H1 (cell line): ENCODE measurements around the gene ABCA1. TPM values are rescaled to one million over a fixed set of nuclear protein-coding genes. Genes with fewer than 3 reads are reported as not detected.

ENCODE experiments used
- CTCF ChIA-PET: fragments of 300-600 bp; sonication (Branson Sonifier 250); formaldehyde crosslinking; loops from one replicate; lab custom pipeline; 2021; ENCODE audit not compliant: partially characterized antibody; lab: Charles Lee
- POLR2A ChIA-PET: fragments of 300-600 bp; sonication (Branson Sonifier 250); formaldehyde crosslinking; loops from one replicate; lab custom pipeline; 2021; ENCODE audit warnings: inconsistent platforms; ENCODE audit not compliant: partially characterized antibody; lab: Charles Lee
- DNase-seq, 2 experiments: peaks; one replicate each; pipeline versions ENCODE4 v3.0.0 to v3.0.0-alpha.2; 2010 to 2022; ENCODE audit warnings: low spot score in 2 of 2, low read depth in 1 of 2, mixed read lengths in 1 of 2
- FAIRE-seq: peaks from 2 replicates; lab custom pipeline; 2011; peaks lifted over from hg19 to GRCh38; lab: Jason Lieb, UNC
- H2AFZ ChIP-seq: 2 replicates; pipeline ENCODE4 v1.8.1; 2012; ENCODE audit warnings: low read length, inconsistent platforms
- H2AK5ac ChIP-seq: 2 replicates; pipeline ENCODE4 v1.6.1; 2013; ENCODE audit warnings: low read depth, low read length
- H2BK120ac ChIP-seq: replicated peaks from 2 replicates; pipeline ENCODE3; 2013; ENCODE audit warnings: low read depth, low read length, inconsistent platforms
- H2BK12ac ChIP-seq: 2 replicates; pipeline ENCODE4 v1.6.1; 2013; ENCODE audit warnings: low read depth, low read length
- H2BK15ac ChIP-seq: 2 replicates; pipeline ENCODE4 v1.6.1; 2013; ENCODE audit warnings: low read length
- H2BK20ac ChIP-seq: 2 replicates; pipeline ENCODE4 v1.6.1; 2013; ENCODE audit warnings: low read length
- H2BK5ac ChIP-seq: 2 replicates; pipeline ENCODE4 v1.6.1; 2013; ENCODE audit warnings: low read depth, low read length
- H3K14ac ChIP-seq: 2 replicates; pipeline ENCODE4 v1.6.1; 2013; ENCODE audit warnings: inconsistent platforms; ENCODE audit not compliant: insufficient read length
- H3K18ac ChIP-seq: 2 replicates; pipeline ENCODE4 v1.6.1; 2013; ENCODE audit warnings: low read length; ENCODE audit errors: extremely low read depth
- H3K23ac ChIP-seq: 2 replicates; pipeline ENCODE4 v1.6.1; 2013; ENCODE audit warnings: inconsistent platforms; ENCODE audit not compliant: insufficient read length
- H3K23me2 ChIP-seq: 2 replicates; pipeline ENCODE4 v1.6.1; 2013; ENCODE audit warnings: low read depth, low read length
- H3K27ac ChIP-seq: 2 replicates; pipeline ENCODE4 v1.6.1; 2011; ENCODE audit warnings: low read depth, low read length, inconsistent platforms
- H3K27me3 ChIP-seq, 4 experiments: replicated peaks in 1 of 4; 1 replicate in 1 of 4; 2 replicates in 3 of 4; pipeline versions ENCODE4 v1.6.1 to v1.8.1; 2011 to 2013; ENCODE audit warnings: low read length in 3 of 4, mild to moderate bottlenecking in 3 of 4, inconsistent platforms in 2 of 4, mixed read lengths in 2 of 4, moderate library complexity in 1 of 4; ENCODE audit not compliant: control insufficient read depth in 3 of 4, insufficient read depth in 3 of 4; ENCODE audit errors: extremely low read depth in 1 of 4
- H3K36me3 ChIP-seq, 4 experiments: 2 replicates each; pipeline versions ENCODE4 v1.6.1 to v1.8.1; 2011 to 2013; ENCODE audit warnings: mild to moderate bottlenecking in 4 of 4, low read length in 3 of 4, moderate library complexity in 2 of 4, control low read depth in 1 of 4, inconsistent platforms in 1 of 4; ENCODE audit not compliant: insufficient read depth in 4 of 4, control insufficient read depth in 2 of 4
- H3K4ac ChIP-seq: replicated peaks from 2 replicates; pipeline ENCODE3; 2013; ENCODE audit warnings: low read length, low read depth, mixed read lengths, inconsistent platforms; ENCODE audit not compliant: insufficient read length
- H3K4me1 ChIP-seq, 4 experiments: replicated peaks in 1 of 4; 1 replicate in 1 of 4; 2 replicates in 3 of 4; pipeline versions ENCODE4 v1.6.1 to v1.8.1; 2011 to 2013; ENCODE audit warnings: low read length in 3 of 4, inconsistent platforms in 2 of 4, mixed read lengths in 1 of 4; ENCODE audit not compliant: insufficient read depth in 4 of 4, control insufficient read depth in 3 of 4
- H3K4me2 ChIP-seq, 2 experiments: 2 replicates each; pipeline versions ENCODE4 v1.6.1 to v1.8.1; 2011 to 2013; ENCODE audit warnings: low read depth in 2 of 2, low read length in 2 of 2, control low read depth in 1 of 2, inconsistent platforms in 1 of 2, mild to moderate bottlenecking in 1 of 2; ENCODE audit not compliant: insufficient read depth in 1 of 2
- H3K4me3 ChIP-seq, 4 experiments: fragments of 200-600, 300-600 bp in 1 of 4; sonication (generic), shearing (Covaris generic), sonication (Bioruptor Twin) in 1 of 4; 2 replicates each; pipeline versions ENCODE4 v1.5.1 to v1.8.1; 2011 to 2016; ENCODE audit warnings: low read length in 4 of 4, low read depth in 3 of 4, control low read depth in 2 of 4, inconsistent platforms in 2 of 4, mild to moderate bottlenecking in 2 of 4, mixed read lengths in 1 of 4, moderate library complexity in 1 of 4; ENCODE audit not compliant: insufficient read depth in 2 of 4; ENCODE audit errors: extremely low read depth in 1 of 4
- H3K56ac ChIP-seq: replicated peaks from 2 replicates; pipeline ENCODE3; 2013; ENCODE audit warnings: low read depth, mild to moderate bottlenecking, mixed read lengths, low read length, inconsistent platforms; ENCODE audit not compliant: insufficient read length
- H3K79me1 ChIP-seq: 2 replicates; pipeline ENCODE4 v1.6.1; 2013; ENCODE audit warnings: low read depth, low read length, control low read depth
- H3K79me2 ChIP-seq, 2 experiments: 2 replicates each; pipeline versions ENCODE4 v1.6.1 to v1.8.1; 2012 to 2013; ENCODE audit warnings: low read length in 2 of 2, mild to moderate bottlenecking in 2 of 2, inconsistent platforms in 1 of 2; ENCODE audit not compliant: insufficient read depth in 2 of 2, control insufficient read depth in 1 of 2
- H3K9ac ChIP-seq, 4 experiments: replicated peaks in 1 of 4; 1 replicate in 1 of 4; 2 replicates in 3 of 4; pipeline versions ENCODE4 v1.6.1 to v1.8.1; 2011 to 2013; ENCODE audit warnings: low read depth in 3 of 4, low read length in 3 of 4, control low read depth in 2 of 4, mild to moderate bottlenecking in 2 of 4, moderate library complexity in 2 of 4, inconsistent platforms in 1 of 4; ENCODE audit errors: extremely low read depth in 1 of 4
- H3K9me3 ChIP-seq, 2 experiments: 2 replicates each; pipeline versions ENCODE4 v1.6.1 to v1.8.1; 2012 to 2013; ENCODE audit warnings: mild to moderate bottlenecking in 2 of 2, moderate library complexity in 2 of 2, control low read depth in 1 of 2, inconsistent platforms in 1 of 2, low read depth in 1 of 2, low read length in 1 of 2, mixed read lengths in 1 of 2; ENCODE audit not compliant: insufficient read depth in 2 of 2
- H4K20me1 ChIP-seq, 2 experiments: replicated peaks in 1 of 2; 2 replicates each; pipeline versions ENCODE3 to v1.8.1; 2011 to 2013; ENCODE audit warnings: inconsistent platforms in 2 of 2, low read length in 2 of 2, mild to moderate bottlenecking in 1 of 2; ENCODE audit not compliant: insufficient read depth in 2 of 2, control insufficient read depth in 1 of 2
- H4K5ac ChIP-seq: 2 replicates; pipeline ENCODE4 v1.6.1; 2013; ENCODE audit warnings: low read length, low read depth, mixed read lengths, inconsistent platforms; ENCODE audit not compliant: insufficient read length
- H4K8ac ChIP-seq: 2 replicates; pipeline ENCODE4 v1.8.0; 2013; ENCODE audit warnings: mild to moderate bottlenecking, moderate library complexity, low read length, inconsistent platforms; ENCODE audit not compliant: insufficient read depth; ENCODE audit errors: extremely low read depth
- H4K91ac ChIP-seq: replicated peaks from 2 replicates; pipeline ENCODE3; 2013; ENCODE audit warnings: low read length, mixed read lengths, inconsistent platforms; ENCODE audit not compliant: insufficient read length
- BACH1 ChIP-seq: IDR thresholded peaks from 2 replicates; pipeline ENCODE4 v1.6.1; 2012; ENCODE audit warnings: low read length, improper control_type of control experiment
- EGR1 ChIP-seq: IDR thresholded peaks from 2 replicates; pipeline ENCODE4 v1.6.1; 2011; ENCODE audit warnings: low read depth, low read length, borderline replicate concordance
- SIRT6 ChIP-seq: IDR thresholded peaks from one replicate; pipeline ENCODE4 v1.7.1; 2012; ENCODE audit warnings: low read length, inconsistent platforms
- TCF12 ChIP-seq: IDR thresholded peaks from 2 replicates; pipeline ENCODE4 v1.6.1; 2011; ENCODE audit warnings: low read depth, mild to moderate bottlenecking, low read length
- WGBS, 2 experiments: shearing (Covaris generic) in 1 of 2; methylation state at CpG; one replicate each; pipeline versions ENCODE4 v1.1.6 to v1.1.7; 2013 to 2015; ENCODE audit warnings: low lambda C conversion rate in 2 of 2, mixed read lengths in 2 of 2, inconsistent platforms in 1 of 2, low coverage in 1 of 2, missing lambda C conversion rate in 1 of 2; ENCODE audit not compliant: insufficient replicate concordance in 2 of 2, insufficient coverage in 1 of 2, insufficient read length in 1 of 2; ENCODE audit errors: extremely low coverage in 1 of 2, missing lambda C conversion rate in 1 of 2; 5-methylcytosine and 5-hydroxymethylcytosine counted together
- polyA plus RNA-seq, 7 experiments: library from polyadenylated mRNA; depleted of rRNA in 3 of 7; stranded (reverse) in 5 of 7; unstranded in 2 of 7; fragments of >200 nt in 5 of 7; fragments of 200-250 nt in 2 of 7; gene quantifications; 1 replicate in 5 of 7; 2 replicates in 1 of 7; 4 replicates in 1 of 7; pipeline versions ENCODE4 v1.2.1 to v1.2.3, GENCODE V29; 2011 to 2013; ENCODE audit warnings: missing spikeins in 2 of 7, mixed read lengths in 2 of 7
- total RNA-seq: library from RNA; stranded (reverse); fragmentation: NEBNext Ultra II Directional; extraction: Animal tissue kit (Norgen Biotek cat#: 25700); gene quantifications from 2 replicates; pipeline ENCODE4 v1.2.1, GENCODE V29; 2021

ABCA1 gene
- total and polyA plus RNA-seq, 2 of the 8 experiments (the other 6 are each of a cell fraction or from before 2014, with no cell fraction given) = 6.9 to 7.8 TPM

GRCh38 chr9:104774132-104774531, 153.8 kb downstream of the ABCA1 start:
- Histone ChIP-seq H3K27ac (no peak overlapping the region), H3K9me3 (no peaks in the 10 kb centered on the region), H2BK20ac (no peak overlapping the region), H4K5ac (no peak overlapping the region), H2BK12ac (no peak overlapping the region), H3K4me3 (no peak overlapping the region), H3K4me1 (no peaks in the 10 kb centered on the region), H3K23me2 (no peaks in the 10 kb centered on the region), H4K20me1 (no peaks in the 10 kb centered on the region), H3K4ac (no peak overlapping the region), H3K36me3 (no peaks in the 10 kb centered on the region), H3K56ac (no peak overlapping the region), H3K4me2 (no peak overlapping the region), H4K8ac (no peak overlapping the region), H3K9ac (no peak overlapping the region), H2BK120ac (no peak overlapping the region), H3K79me1 (no peaks in the 10 kb centered on the region), H2BK15ac (no peak overlapping the region), H3K14ac (no peak overlapping the region), H3K18ac (no peak overlapping the region), H2AFZ (no peak overlapping the region), H2BK5ac (no peak overlapping the region), H3K23ac (no peak overlapping the region), H3K27me3 (no peaks in the 10 kb centered on the region), H2AK5ac (no peak overlapping the region), H4K91ac (no peak overlapping the region), H3K79me2 (no peaks in the 10 kb centered on the region)
- CTCF ChIA-PET = no interaction called here
- POLR2A ChIA-PET = interaction anchor here (1.2 kb wide), 1 partner anchor 11 kb away, joined by 3 read pairs; the partner anchor contains the start of gene NIPSNAP3B
- 69% methylated on average over 1 of the region's 1 CpG; no CpG with 5 or more reads in 1 of the 2 experiments for WGBS, 2 experiments
- DNase-seq (no peak), FAIRE-seq (no peak)
- TF ChIP-seq TCF12 (no peak), EGR1 (no peak), SIRT6 (no peak), BACH1 (no peak)
